ENCODE data around the gene NPEPL1. TPM values are rescaled to one million over a fixed set of nuclear protein-coding genes. Genes with fewer than 3 reads are reported as not detected.

NPEPL1 gene
- total RNA-seq, 2 donors from 2014 or later = 12.2 to 14.1 TPM

GRCh38 chr20:58744836-58745235 lies 52.2 kb downstream of the NPEPL1 start:
- H3K27me3 ChIP-seq = no peaks in the 10 kb centered on the region
- no peaks in the 10 kb centered on the region for H3K4me1 ChIP-seq
- DNase-seq (ENCODE audit: low spot score) = no peak
- no peak for TF ChIP-seq CTCF (IDR thresholded peaks at IDR 0.05)
- H3K36me3 ChIP-seq = no peaks in the 10 kb centered on the region
- H3K27ac ChIP-seq = no peak overlapping the region
- no peak overlapping the region for H3K4me3 ChIP-seq
- H3K9me3 ChIP-seq = no peaks in the 10 kb centered on the region

- Histone ChIP-seq H3K9me3 (no peaks in the 10 kb centered on the region), H3K4me3 (no peak overlapping the region), H3K4me1 (no peaks in the 10 kb centered on the region), H3K27me3 (no peaks in the 10 kb centered on the region), H3K27ac (no peak overlapping the region), H3K36me3 (no peaks in the 10 kb centered on the region)
- TF ChIP-seq CTCF (IDR thresholded peaks at IDR 0.05) = no peak
- peak; percentile 11 for DNase-seq (ENCODE audit: low spot score)
Observed at GRCh38 chr20:58745391-58745790, 52.8 kb downstream of the NPEPL1 start.

GRCh38 chr20:58746620-58747019 lies 54.0 kb downstream of the NPEPL1 start:
- Histone ChIP-seq H3K27ac (no peak overlapping the region), H3K27me3 (no peaks in the 10 kb centered on the region), H3K36me3 (no peaks in the 10 kb centered on the region), H3K9me3 (no peaks in the 10 kb centered on the region), H3K4me1 (no peaks in the 10 kb centered on the region), H3K4me3 (no peak overlapping the region)
- DNase-seq (ENCODE audit: low spot score) = no peak
- TF ChIP-seq CTCF (IDR thresholded peaks at IDR 0.05) = no peak

GRCh38 chr20:58747211-58747610 lies 54.6 kb downstream of the NPEPL1 start:
- TF ChIP-seq CTCF (IDR thresholded peaks at IDR 0.05) = no peak
- no peaks in the 10 kb centered on the region for H3K36me3 ChIP-seq
- no peak overlapping the region for H3K27ac ChIP-seq
- DNase-seq (ENCODE audit: low spot score) = peak; percentile 43
- H3K4me3 ChIP-seq = no peak overlapping the region
- no peaks in the 10 kb centered on the region for H3K27me3 ChIP-seq
- H3K4me1 ChIP-seq = no peaks in the 10 kb centered on the region
- no peaks in the 10 kb centered on the region for H3K9me3 ChIP-seq

- Histone ChIP-seq H3K4me1 (no peaks in the 10 kb centered on the region), H3K27ac (no peak overlapping the region), H3K4me3 (no peak overlapping the region), H3K27me3 (no peaks in the 10 kb centered on the region), H3K9me3 (no peaks in the 10 kb centered on the region), H3K36me3 (no peaks in the 10 kb centered on the region)
- no peak for TF ChIP-seq CTCF (IDR thresholded peaks at IDR 0.05)
- DNase-seq (ENCODE audit: low spot score) = no peak
Observed at GRCh38 chr20:58748618-58749017, 56.0 kb downstream of the NPEPL1 start.

GRCh38 chr20:58749098-58749769 lies 56.6 kb downstream of the NPEPL1 start:
- H3K27ac ChIP-seq = no peak overlapping the region
- H3K27me3 ChIP-seq = no peaks in the 10 kb centered on the region
- no peak for TF ChIP-seq CTCF (IDR thresholded peaks at IDR 0.05)
- no peaks in the 10 kb centered on the region for H3K4me1 ChIP-seq
- peak; percentile 53 for DNase-seq (ENCODE audit: low spot score)
- no peaks in the 10 kb centered on the region for H3K36me3 ChIP-seq
- no peaks in the 10 kb centered on the region for H3K9me3 ChIP-seq
- H3K4me3 ChIP-seq = no peak overlapping the region

Data from right atrium auricular region (tissue), 2 donors.